ENCODE measurements around the gene VTI1A.

GRCh38 chr10:112558476-112559142, 111.6 kb downstream of the VTI1A start:
- no peak for TF ChIP-seq CTCF (IDR thresholded peaks at IDR 0.05)
- no peak for TF ChIP-seq POLR2A (IDR thresholded peaks at IDR 0.05)

Measured in thyroid gland (tissue), 4 donors.